ENCODE measurements around the gene SH2D3C. TPM values are rescaled to one million over a fixed set of nuclear protein-coding genes. Genes with fewer than 3 reads are reported as not detected.

The SH2D3C gene
- total and polyA plus RNA-seq, 9 of the 15 experiments (the other 6 are each of a cell fraction or from before 2014, with no cell fraction given), result 0.03 to 1.2 (median 0.22) TPM; not detected in 1

- TF ChIP-seq REST (IDR thresholded peaks at IDR 0.05; ENCODE audit: borderline replicate concordance), result peak; percentile 45; the same call in 1 of the 2 replicates
- TF ChIP-seq REST (CRISPR knock-in tag; IDR thresholded peaks at IDR 0.05; ENCODE audit: low read depth), result no peak
- TF ChIP-seq MECOM (CRISPR knock-in tag; IDR thresholded peaks at IDR 0.05), result no peak
- TF ChIP-seq HDAC8 (tag; IDR thresholded peaks at IDR 0.05), result no peak
- 0 out of 2 replicates have a peak, but pooled peaks have one; percentile 25 for TF ChIP-seq CREB3L1 (IDR thresholded peaks at IDR 0.05; ENCODE audit: borderline replicate concordance, low read depth)
- no peak for TF ChIP-seq ZZZ3 (IDR thresholded peaks at IDR 0.05)
- peak in 1 of 2 experiments; percentile 28; a peak in 1 of 4 replicates for TF ChIP-seq HDAC1 (IDR thresholded peaks at IDR 0.05)
- TF ChIP-seq MCM3 (IDR thresholded peaks at IDR 0.05), result no peak
- TF ChIP-seq ESRRB (CRISPR knock-in tag; IDR thresholded peaks at IDR 0.05; ENCODE audit: borderline replicate concordance), result no peak
- TF ChIP-seq ARHGAP35 (IDR thresholded peaks at IDR 0.05; ENCODE audit: partially characterized antibody), result no peak
- peak; percentile 71 for TF ChIP-seq VEZF1 (CRISPR knock-in tag; IDR thresholded peaks at IDR 0.05)
- no peak for TF ChIP-seq HES1 (IDR thresholded peaks at IDR 0.05; ENCODE audit: low read depth)
- no peak for TF ChIP-seq ID3 (CRISPR knock-in tag; IDR thresholded peaks at IDR 0.05)
- 0 out of 2 replicates have a peak, but pooled peaks have one; percentile 33 for TF ChIP-seq ID3 (tag; IDR thresholded peaks at IDR 0.05)
- no peak for TF ChIP-seq NR2C2 (CRISPR knock-in tag; IDR thresholded peaks at IDR 0.05)
- no peak for TF ChIP-seq NR2C2 (tag; IDR thresholded peaks at IDR 0.05)
These were observed 47.0 kb upstream of the SH2D3C start (continued) for GRCh38 chr9:127825319-127826051.

Measured in K562 (cell line).